ENCODE data around the gene CD6. TPM values are rescaled to one million over a fixed set of nuclear protein-coding genes. Genes with fewer than 3 reads are reported as not detected.
A peak's percentile ranks its signal among the peaks of the same experiment; 100 is the strongest.

CD6 gene
- total and polyA plus RNA-seq, 2 donors from 2014 or later = 0.24 to 6.7 TPM

GRCh38 chr11:61008971-61009370, 37.5 kb downstream of the CD6 start:
- FAIRE-seq = no peak
- Histone ChIP-seq H3K36me3 (ENCODE audit: control insufficient read depth in 2 of 3, insufficient read depth in 3 of 3, low read length in 3 of 3) (no peaks in the 10 kb centered on the region), H3K4me3 (ENCODE audit: low read length in 3 of 3) (no peak overlapping the region), H3K27ac (ENCODE audit: low read depth in 2 of 2, low read length in 2 of 2) (no peak overlapping the region), H3K9me3 (ENCODE audit: control insufficient read depth in 2 of 3, insufficient read depth in 1 of 3, low read length in 3 of 3) (no peaks in the 10 kb centered on the region), H3K27me3 (ENCODE audit: control insufficient read depth, insufficient read depth, low read length) (no peaks in the 10 kb centered on the region), H3K9ac (ENCODE audit: low read length in 3 of 3) (no peak overlapping the region), H3K4me1 (ENCODE audit: control insufficient read depth in 2 of 3, insufficient read depth in 2 of 3, low read depth in 1 of 3, low read length in 3 of 3) (peaks cover 0 to 9% (median 0%) of the 10 kb centered on the region in 3 donors)
- intact Hi-C loops (cut with DNase I) = no loop called here
- peak in 2 of 5 donors; percentile 35 to 49 for DNase-seq
- TF ChIP-seq CTCF (IDR thresholded peaks at IDR 0.05; ENCODE audit: borderline replicate concordance, extremely low read depth, insufficient read depth) = no peak

- no peak overlapping the region for H3K9ac ChIP-seq (ENCODE audit: low read length in 3 of 3)
- peak in 2 of 5 donors; percentile 44 to 54 for DNase-seq
- no peak for TF ChIP-seq CTCF (IDR thresholded peaks at IDR 0.05; ENCODE audit: borderline replicate concordance, extremely low read depth, insufficient read depth)
- no peaks in the 10 kb centered on the region for H3K27me3 ChIP-seq (ENCODE audit: control insufficient read depth, insufficient read depth, low read length)
- no peaks in the 10 kb centered on the region for H3K9me3 ChIP-seq (ENCODE audit: control insufficient read depth in 2 of 3, insufficient read depth in 1 of 3, low read length in 3 of 3)
- H3K27ac ChIP-seq (ENCODE audit: low read depth in 2 of 2, low read length in 2 of 2) = no peak overlapping the region
- H3K4me3 ChIP-seq (ENCODE audit: low read length in 3 of 3) = no peak overlapping the region
- H3K36me3 ChIP-seq (ENCODE audit: control insufficient read depth in 2 of 3, insufficient read depth in 3 of 3, low read length in 3 of 3) = no peaks in the 10 kb centered on the region
- FAIRE-seq = no peak
- H3K4me1 ChIP-seq (ENCODE audit: control insufficient read depth in 2 of 3, insufficient read depth in 2 of 3, low read depth in 1 of 3, low read length in 3 of 3) = peaks cover 0 to 9% (median 0%) of the 10 kb centered on the region in 3 donors
- intact Hi-C loops (cut with DNase I) = no loop called here
Measured at GRCh38 chr11:61009392-61010275, 38.2 kb downstream of the CD6 start.

- H3K27ac ChIP-seq (ENCODE audit: low read depth in 2 of 2, low read length in 2 of 2) = no peak overlapping the region
- no peaks in the 10 kb centered on the region for H3K9me3 ChIP-seq (ENCODE audit: control insufficient read depth in 2 of 3, insufficient read depth in 1 of 3, low read length in 3 of 3)
- H3K4me3 ChIP-seq (ENCODE audit: low read length in 3 of 3) = no peak overlapping the region
- TF ChIP-seq CTCF (IDR thresholded peaks at IDR 0.05; ENCODE audit: borderline replicate concordance, extremely low read depth, insufficient read depth) = no peak
- DNase-seq (peak in 1 of 5 donors; percentile 28), FAIRE-seq (no peak)
- no peaks in the 10 kb centered on the region for H3K36me3 ChIP-seq (ENCODE audit: control insufficient read depth in 2 of 3, insufficient read depth in 3 of 3, low read length in 3 of 3)
- intact Hi-C loops (cut with DNase I) = no loop called here
- peaks cover 0 to 9% (median 0%) of the 10 kb centered on the region in 3 donors for H3K4me1 ChIP-seq (ENCODE audit: control insufficient read depth in 2 of 3, insufficient read depth in 2 of 3, low read depth in 1 of 3, low read length in 3 of 3)
- H3K9ac ChIP-seq (ENCODE audit: low read length in 3 of 3) = no peak overlapping the region
- H3K27me3 ChIP-seq (ENCODE audit: control insufficient read depth, insufficient read depth, low read length) = no peaks in the 10 kb centered on the region
Measured at GRCh38 chr11:61010466-61011228, 39.2 kb downstream of the CD6 start.
